Measurements from ENCODE around the gene WDR6.

Gene WDR6

DNA sequence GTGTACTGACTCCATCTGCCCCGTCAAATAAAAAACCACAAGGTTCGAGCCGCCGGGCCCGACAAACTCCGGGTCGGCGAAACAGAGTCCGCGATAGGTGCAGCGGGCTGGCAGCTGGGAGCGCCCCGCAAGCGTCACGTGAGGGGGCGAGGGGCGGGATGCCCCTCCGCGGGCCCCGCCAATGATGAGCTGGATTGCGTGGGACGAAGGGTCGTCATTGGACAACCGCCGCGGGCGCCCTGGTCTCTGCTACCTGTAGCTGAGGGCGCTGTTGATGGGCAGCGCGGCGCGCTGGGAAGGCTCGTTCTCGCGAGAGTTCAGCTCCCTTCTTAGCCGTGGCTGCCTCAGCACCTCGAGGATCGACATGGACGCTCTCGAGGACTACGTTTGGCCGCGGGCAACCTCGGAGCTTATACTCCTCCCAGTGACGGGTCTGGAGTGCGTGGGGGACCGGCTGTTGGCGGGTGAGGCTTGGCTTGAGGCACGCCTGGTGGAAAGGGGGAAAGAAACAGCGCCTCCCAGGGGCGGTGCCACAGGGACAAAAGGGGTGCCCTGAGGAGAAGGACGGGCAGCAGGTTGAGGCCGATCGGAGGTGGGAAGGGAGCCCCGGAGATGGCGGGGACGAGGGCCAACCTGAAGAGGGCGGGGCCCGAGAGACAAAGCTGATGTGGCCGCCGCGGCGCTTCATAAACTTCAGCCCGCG lies at the start of gene WDR6:
TSS of gene WDR6 (plus strand) at position 324 of the 703 bp plus-strand sequence. CDS start at position 365, 41 bp downstream.
- peak; percentile 98 for DNase-seq (ENCODE audit: low spot score)

- no peak for DNase-seq (ENCODE audit: low spot score)
Observed at GRCh38 chr3:48960841-48961413, 46.3 kb upstream of the WDR6 start.

- no peak for DNase-seq (ENCODE audit: low spot score)
Observed at GRCh38 chr3:48962340-48962739, 44.9 kb upstream of the WDR6 start.

DNA sequence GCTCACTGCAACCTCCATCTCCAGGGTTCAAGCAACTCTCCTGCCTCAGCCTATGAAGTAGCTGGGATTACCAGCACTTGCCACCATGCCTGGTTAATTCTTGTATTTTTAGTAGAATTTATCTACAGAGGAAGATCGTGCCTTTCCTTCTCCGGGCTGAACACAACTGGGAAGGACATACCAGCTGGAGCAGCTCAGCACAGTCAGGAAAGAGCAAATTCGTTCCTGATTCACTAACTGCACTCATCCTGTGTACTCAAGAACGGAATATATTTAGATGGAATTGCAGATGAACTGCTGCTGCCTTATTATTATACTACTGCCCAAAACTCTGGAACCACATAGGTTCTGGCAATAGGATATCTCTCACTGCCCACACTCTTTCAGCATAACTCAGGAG lies 44.3 kb upstream of the WDR6 start:
- DNase-seq (ENCODE audit: low spot score), result no peak

- no peak for DNase-seq (ENCODE audit: low spot score)
Observed at GRCh38 chr3:48963591-48963990, 43.6 kb upstream of the WDR6 start.

DNA sequence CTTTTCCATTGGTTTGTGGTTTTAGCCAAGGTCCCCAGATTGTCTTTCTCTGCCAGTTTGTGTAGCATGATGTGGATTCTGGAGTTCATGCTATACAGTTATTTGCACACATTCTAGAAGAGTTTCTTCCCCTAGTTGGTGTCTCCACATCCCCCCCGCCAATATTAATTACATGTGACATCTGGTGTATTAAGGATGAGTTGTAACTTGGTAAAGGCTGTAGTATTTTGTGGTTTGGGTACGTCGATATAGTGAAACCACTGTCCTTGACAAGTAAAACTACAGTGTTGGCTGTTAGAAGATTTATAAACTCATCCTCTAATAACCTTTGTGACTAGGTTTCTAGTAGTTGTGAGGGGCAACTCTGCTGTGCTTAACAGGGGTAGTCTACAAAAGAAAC lies 40.8 kb upstream of the WDR6 start:
- no peak for DNase-seq (ENCODE audit: low spot score)

GRCh38 chr3:48966876-48967361 lies 40.3 kb upstream of the WDR6 start:
- DNase-seq (ENCODE audit: low spot score), result no peak

DNA sequence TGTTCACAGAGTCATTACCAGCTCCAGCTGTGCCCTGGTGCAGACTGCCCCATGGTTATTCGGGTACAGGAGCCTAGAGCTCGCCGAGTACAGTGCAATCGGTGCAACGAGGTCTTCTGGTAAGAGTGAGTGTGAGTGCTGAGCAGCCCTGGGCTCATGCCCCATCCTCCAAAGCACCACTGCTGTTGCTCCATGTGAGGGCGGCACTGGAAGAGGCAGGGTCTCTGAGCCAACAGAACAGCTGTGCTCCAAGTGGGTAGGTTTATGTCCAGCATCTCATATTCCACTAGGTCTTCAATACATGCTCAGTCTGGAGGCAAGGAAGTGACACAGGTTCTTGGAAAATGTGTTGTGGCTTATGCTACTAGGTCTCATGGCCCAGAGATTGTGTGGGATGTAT lies 36.6 kb upstream of the WDR6 start:
- DNase-seq (ENCODE audit: low spot score), result no peak

DNA sequence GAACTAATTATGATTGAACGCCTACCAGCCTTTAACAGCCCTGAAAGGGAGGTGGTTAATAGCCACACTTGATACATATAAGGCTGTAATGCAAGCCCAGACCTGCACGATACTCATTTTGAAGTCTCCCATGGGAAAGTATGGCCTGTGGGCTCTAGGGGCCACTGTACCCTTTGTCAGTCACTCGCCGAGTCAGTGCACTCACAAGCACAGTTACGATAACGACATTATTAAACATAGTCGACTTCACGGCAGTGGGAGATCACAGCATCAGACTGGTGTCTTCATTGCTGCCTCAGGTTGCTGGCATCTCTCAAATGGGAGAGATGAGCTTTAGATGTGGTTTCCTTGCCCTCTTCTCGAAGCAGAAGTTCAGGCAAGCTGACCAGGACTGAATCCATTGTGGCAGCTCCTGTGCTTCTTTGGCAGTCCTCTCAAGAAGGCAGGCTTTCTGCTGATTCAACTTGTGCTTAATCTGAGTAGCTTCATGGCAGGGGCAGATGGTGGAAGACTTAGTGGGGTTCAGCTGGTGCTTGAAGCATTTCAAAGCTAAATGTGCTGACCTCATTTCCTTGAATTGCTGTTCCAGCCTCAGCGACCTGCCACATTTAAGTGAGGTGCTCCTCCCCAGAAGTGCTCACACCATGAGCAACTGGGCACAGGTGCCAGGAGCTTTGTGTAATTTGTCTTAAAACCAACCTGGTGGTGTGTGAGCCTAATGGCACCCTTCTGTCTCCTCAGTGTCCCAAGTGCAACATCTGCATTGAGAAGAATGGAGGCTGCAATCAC lies 32.9 kb upstream of the WDR6 start:
- DNase-seq (ENCODE audit: low spot score), result no peak

DNA sequence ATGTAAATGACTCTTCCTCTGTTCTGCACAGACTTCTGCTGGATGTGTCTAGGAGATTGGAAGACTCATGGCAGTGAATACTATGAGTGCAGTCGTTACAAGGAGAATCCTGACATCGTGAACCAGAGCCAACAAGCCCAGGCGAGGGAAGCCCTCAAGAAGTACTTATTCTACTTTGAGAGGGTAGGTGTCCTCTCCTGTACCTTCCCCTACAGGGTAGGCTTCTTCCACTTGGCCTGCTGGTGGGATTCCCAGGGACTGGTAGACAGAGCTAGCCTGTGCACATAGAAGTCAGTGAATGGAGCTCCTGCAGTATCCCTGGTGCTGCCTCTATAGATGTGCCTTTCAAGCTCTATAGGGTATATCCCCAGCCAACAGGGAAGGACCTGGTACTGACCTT lies 27.7 kb upstream of the WDR6 start:
- no peak for DNase-seq (ENCODE audit: low spot score)

DNA sequence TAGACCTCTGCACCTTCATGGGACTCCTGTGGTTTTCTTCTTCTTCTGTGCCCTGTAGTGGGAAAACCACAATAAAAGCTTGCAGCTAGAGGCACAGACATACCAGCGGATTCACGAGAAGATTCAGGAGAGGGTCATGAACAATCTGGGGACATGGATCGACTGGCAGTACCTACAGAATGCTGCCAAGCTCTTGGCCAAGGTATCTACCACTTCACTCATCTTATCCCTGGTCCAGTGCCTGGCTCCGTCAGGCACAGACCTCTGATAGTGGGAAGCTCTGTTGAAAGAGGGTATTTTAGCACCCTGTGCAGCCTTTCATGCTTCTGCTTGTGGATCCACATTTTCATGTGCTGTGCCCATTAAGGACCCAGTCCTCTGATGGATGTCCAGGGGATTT lies 26.9 kb upstream of the WDR6 start:
- no peak for DNase-seq (ENCODE audit: low spot score)

DNA sequence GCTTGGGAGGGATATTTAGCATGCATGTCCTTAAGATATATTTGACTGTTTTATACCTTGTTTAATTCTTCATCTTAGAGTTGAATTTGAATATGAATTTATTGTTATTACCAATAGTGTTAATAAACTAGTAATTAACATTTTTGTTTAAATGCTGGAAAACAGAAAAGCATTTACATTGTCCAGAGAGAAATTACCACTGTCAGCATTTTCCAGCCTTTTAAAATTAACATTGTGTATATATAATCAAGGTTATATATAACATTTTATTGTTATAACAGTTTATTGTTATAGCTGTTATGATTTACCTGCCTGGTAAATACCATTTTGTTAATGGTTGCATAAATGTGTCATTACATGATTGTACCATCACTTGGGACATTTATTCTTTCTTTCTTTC lies 25.2 kb upstream of the WDR6 start:
- DNase-seq (ENCODE audit: low spot score), result no peak

- DNase-seq (ENCODE audit: low spot score), result no peak
Observed at GRCh38 chr3:48982686-48983085, 24.5 kb upstream of the WDR6 start.

DNA sequence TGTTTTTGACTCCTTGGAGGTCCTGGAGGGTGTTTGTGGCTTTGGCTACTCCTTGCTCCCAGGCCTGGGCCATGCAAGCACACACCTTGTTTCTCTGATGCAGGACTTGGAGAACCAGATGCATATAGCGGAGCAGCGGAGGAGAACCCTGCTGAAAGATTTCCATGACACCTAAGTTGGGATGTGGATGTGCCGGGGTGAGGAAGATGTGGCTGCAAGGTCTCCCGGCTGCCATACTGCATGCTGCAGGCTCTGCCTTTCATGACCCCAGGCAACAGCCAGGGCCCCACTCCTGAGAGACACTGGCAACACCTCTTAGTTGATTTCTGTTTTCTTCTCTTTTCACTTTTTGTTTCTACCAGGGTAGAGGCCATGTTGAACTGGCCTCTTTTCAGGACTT lies 24.1 kb upstream of the WDR6 start:
- DNase-seq (ENCODE audit: low spot score), result no peak

DNA sequence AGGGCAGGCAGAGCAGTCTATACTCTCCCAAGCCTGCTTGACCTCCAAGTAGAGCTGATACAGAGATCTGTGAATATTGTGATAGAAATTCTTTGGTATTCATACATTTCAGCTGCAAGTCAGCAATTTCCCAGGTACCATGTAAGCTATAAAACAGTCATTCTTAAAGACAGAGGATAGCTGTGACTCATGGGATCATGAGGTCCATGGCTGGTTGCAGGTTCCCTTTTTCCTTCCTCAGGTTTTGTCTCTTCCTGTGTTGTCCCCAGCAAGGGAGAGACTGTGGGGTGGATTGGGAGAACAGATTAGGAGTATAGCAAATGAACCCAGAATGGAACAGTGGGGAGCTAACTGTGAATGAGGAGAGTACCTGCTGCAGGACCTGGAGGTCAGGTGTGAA lies 22.5 kb upstream of the WDR6 start:
- DNase-seq (ENCODE audit: low spot score), result no peak

GRCh38 chr3:48985831-48986376 lies 21.3 kb upstream of the WDR6 start:
- DNase-seq (ENCODE audit: low spot score), result no peak

GRCh38 chr3:48989126-48989795 lies 17.9 kb upstream of the WDR6 start:
- no peak for DNase-seq (ENCODE audit: low spot score)

GRCh38 chr3:48989796-48990635 lies 17.2 kb upstream of the WDR6 start, which contains the start of gene P4HTM:
P4HTM (plus strand) TSS chr3:48990241; CDS start chr3:48990257, 16 bp downstream.
- DNase-seq (ENCODE audit: low spot score), result peak; percentile 86

DNA sequence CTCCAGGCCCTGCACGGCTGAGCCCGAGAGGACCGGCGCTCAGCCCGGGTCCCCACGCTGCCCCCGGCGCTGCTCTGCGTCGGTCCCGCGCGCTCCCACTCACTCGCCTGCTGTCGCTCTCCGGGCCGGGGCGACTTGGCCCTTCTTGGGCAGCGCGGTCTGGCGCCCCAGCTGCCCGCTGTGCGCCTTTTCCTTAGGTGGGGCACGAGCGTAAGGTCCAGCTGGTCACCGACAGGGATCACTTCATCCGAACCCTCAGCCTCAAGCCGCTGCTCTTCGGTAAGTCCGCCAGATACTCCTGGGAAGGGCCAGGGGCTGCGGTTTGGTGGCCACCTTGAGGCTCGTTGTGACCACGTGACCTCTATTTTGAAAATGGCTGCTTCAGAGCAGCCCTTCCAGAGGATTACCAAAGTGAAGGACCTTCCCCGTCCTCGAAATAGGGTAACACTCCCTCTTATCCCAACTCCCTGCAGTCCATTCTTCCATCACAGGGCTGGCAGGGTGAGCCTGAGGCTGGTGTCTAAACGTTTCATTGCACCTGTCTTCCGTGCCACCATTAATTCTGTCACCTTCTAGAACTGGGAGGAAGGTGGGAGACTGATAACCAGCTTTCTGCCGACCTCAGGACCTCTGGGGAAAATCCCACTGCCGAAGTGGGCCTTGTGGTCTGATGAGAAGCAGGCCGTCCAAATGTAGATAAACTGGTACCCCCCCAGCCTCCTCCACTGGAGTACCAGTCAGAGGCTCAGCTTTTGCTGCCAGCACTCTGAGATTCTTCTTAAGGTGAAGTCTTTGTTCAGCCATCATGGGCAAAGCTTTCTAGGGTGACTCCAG lies 16.3 kb upstream of the WDR6 start:
- peak; percentile 52 for DNase-seq (ENCODE audit: low spot score)

GRCh38 chr3:48991851-48992545 lies 15.2 kb upstream of the WDR6 start:
- DNase-seq (ENCODE audit: low spot score), result no peak

All from SW480 (cell line).